Cardiac muscle cell (in vitro differentiated cells and primary cell): ENCODE data around the gene CMIP. TPM values are rescaled to one million over a fixed set of nuclear protein-coding genes. Genes with fewer than 3 reads are reported as not detected.

Experiments used
- DNase-seq, 2 donors: peaks; one replicate each; pipeline versions ENCODE4 v3.0.0 to v3.0.0-alpha.2; 2010 to 2017; ENCODE audit warnings: low read depth in 1 of 2, low spot score in 1 of 2
- H3K27ac ChIP-seq: fragments of 200-600 bp; sonication (generic); 2 replicates; pipeline ENCODE4 v1.5.1; 2016
- H3K27me3 ChIP-seq: fragments of 200-600 bp; sonication (generic); 2 replicates; pipeline ENCODE4 v1.6.0; 2016; ENCODE audit warnings: control low read depth
- H3K36me3 ChIP-seq: fragments of 200-600 bp; sonication (generic); 2 replicates; pipeline ENCODE4 v1.5.1; 2016; ENCODE audit warnings: control low read depth
- H3K4me1 ChIP-seq: fragments of 200-600 bp; sonication (generic); 2 replicates; pipeline ENCODE4 v1.8.1; 2017; ENCODE audit warnings: low read depth, mild to moderate bottlenecking, mixed run types
- H3K4me3 ChIP-seq: fragments of 200-600 bp; sonication (generic); 2 replicates; pipeline ENCODE4 v1.5.1; 2016; ENCODE audit warnings: mild to moderate bottlenecking
- H3K9me3 ChIP-seq: fragments of 200-600 bp; sonication (generic); 2 replicates; pipeline ENCODE4 v1.5.1; 2017; ENCODE audit warnings: low read depth, mild to moderate bottlenecking, control low read depth
- polyA plus RNA-seq: library from polyadenylated mRNA; unstranded; fragments of >200 nt; fragmentation: Nextera tagmentation; extraction: Ambion mirVana; gene quantifications from 2 replicates; pipeline ENCODE4 v1.2.1, GENCODE V29; 2016
- total RNA-seq: library from RNA; depleted of rRNA; stranded (reverse); fragments of >200 nt; gene quantifications from 2 replicates; pipeline ENCODE4 v1.2.3, GENCODE V29; 2016
- TF ChIP-seq, protein P1 (sequence below): IDR thresholded peaks from 2 replicates; pipeline ENCODE4 v1.5.1; 2012; ENCODE audit warnings: low read depth, mild to moderate bottlenecking, low read length

The CMIP gene
- total and polyA plus RNA-seq, 2 experiments from 2014 or later = 1.8 to 22.2 TPM

- H3K4me1 ChIP-seq = peaks cover 3% of the 10 kb centered on the region
- H3K9me3 ChIP-seq = no peaks in the 10 kb centered on the region
- H3K4me3 ChIP-seq = no peak overlapping the region
- DNase-seq = no peak
- no peaks in the 10 kb centered on the region for H3K27me3 ChIP-seq
- no peak overlapping the region for H3K27ac ChIP-seq
- TF ChIP-seq, protein P1, sequence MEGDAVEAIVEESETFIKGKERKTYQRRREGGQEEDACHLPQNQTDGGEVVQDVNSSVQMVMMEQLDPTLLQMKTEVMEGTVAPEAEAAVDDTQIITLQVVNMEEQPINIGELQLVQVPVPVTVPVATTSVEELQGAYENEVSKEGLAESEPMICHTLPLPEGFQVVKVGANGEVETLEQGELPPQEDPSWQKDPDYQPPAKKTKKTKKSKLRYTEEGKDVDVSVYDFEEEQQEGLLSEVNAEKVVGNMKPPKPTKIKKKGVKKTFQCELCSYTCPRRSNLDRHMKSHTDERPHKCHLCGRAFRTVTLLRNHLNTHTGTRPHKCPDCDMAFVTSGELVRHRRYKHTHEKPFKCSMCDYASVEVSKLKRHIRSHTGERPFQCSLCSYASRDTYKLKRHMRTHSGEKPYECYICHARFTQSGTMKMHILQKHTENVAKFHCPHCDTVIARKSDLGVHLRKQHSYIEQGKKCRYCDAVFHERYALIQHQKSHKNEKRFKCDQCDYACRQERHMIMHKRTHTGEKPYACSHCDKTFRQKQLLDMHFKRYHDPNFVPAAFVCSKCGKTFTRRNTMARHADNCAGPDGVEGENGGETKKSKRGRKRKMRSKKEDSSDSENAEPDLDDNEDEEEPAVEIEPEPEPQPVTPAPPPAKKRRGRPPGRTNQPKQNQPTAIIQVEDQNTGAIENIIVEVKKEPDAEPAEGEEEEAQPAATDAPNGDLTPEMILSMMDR = no peak
- H3K36me3 ChIP-seq = no peaks in the 10 kb centered on the region
Measured at GRCh38 chr16:81526199-81526598, 81.6 kb downstream of the CMIP start.

DNA sequence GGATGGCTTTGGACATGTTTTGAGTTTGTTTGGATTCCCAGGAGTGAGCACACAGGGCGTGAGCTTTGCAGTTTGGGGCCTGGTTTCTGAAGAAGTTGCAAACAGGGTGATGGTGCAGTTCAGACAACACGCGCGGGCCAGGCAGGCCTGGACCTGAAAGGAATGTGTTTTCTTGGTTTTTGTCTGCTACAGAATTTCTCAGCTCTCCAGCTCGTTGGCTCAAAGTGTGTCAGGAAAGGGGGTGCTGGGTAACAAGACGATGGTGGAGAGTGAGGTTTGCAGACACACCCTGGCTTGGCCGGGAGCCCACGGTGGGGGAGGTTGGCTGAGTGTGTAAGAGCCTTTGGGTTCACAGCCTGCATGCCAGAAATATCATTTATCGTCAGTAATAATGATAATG lies 82.3 kb downstream of the CMIP start:
- peak in 1 of 2 donors; percentile 76 for DNase-seq
- TF ChIP-seq, protein P1 = no peak
- Histone ChIP-seq H3K9me3 (no peaks in the 10 kb centered on the region), H3K36me3 (no peaks in the 10 kb centered on the region), H3K4me1 (peaks cover 3% of the 10 kb centered on the region), H3K4me3 (no peak overlapping the region), H3K27ac (no peak overlapping the region), H3K27me3 (no peaks in the 10 kb centered on the region)

GRCh38 chr16:81527477-81528178 lies 83.0 kb downstream of the CMIP start:
- no peaks in the 10 kb centered on the region for H3K36me3 ChIP-seq
- H3K9me3 ChIP-seq = no peaks in the 10 kb centered on the region
- H3K27me3 ChIP-seq = no peaks in the 10 kb centered on the region
- no peak overlapping the region for H3K27ac ChIP-seq
- no peak overlapping the region for H3K4me3 ChIP-seq
- H3K4me1 ChIP-seq = peaks cover 3% of the 10 kb centered on the region
- no peak for DNase-seq
- TF ChIP-seq, protein P1 = no peak

DNA sequence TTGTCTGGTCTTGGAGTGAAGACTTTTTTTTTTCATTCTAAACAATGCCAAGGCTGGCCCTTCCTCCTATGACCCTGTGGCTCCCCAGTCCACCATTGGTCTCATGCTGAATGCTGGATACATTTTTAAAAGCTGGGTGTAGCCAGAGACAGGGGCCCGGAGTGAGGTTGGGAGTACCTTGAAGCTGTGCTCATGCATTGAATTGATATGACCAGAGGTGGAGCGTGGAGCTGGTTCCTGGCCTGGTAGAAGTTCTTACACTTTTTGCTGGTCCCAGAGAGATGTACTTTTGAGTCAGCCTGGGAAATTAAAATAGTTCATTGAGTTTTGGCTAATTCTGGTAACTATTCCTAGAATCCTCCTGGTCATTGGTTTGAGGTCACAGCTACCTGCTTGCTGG lies 83.6 kb downstream of the CMIP start:
- Histone ChIP-seq H3K9me3 (no peaks in the 10 kb centered on the region), H3K4me3 (no peak overlapping the region), H3K27ac (no peak overlapping the region), H3K4me1 (peaks cover 3% of the 10 kb centered on the region), H3K36me3 (no peaks in the 10 kb centered on the region), H3K27me3 (no peaks in the 10 kb centered on the region)
- TF ChIP-seq, protein P1 = no peak
- no peak for DNase-seq

DNA sequence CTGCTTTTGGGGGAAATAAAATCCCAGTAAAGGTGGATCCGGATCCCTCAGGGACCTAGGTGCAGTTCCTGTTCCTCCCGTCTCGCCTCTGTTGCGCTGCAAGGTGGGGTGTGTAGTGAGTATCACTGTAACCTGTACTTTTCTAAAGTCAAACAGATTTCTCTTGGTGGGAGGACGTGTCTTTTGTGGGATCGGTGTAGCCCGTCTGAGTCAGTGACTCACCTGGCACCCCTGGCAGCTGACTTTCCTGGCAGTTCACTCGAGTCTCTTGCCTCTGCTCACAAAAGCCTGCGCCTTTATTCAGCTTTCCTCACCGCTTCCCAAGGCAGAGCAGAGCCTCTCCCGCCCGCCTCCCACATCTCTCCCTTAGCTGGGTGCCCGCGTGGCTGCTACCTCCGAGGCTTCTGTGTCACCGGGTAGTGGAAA lies 85.7 kb downstream of the CMIP start:
- TF ChIP-seq, protein P1 = no peak
- no peak for DNase-seq
- no peak overlapping the region for H3K27ac ChIP-seq
- no peaks in the 10 kb centered on the region for H3K36me3 ChIP-seq
- H3K9me3 ChIP-seq = no peaks in the 10 kb centered on the region
- peaks cover 3% of the 10 kb centered on the region for H3K4me1 ChIP-seq
- H3K4me3 ChIP-seq = no peak overlapping the region
- H3K27me3 ChIP-seq = no peaks in the 10 kb centered on the region

GRCh38 chr16:81530814-81531213 lies 86.2 kb downstream of the CMIP start:
- DNase-seq = no peak
- peaks cover 3% of the 10 kb centered on the region for H3K4me1 ChIP-seq
- no peaks in the 10 kb centered on the region for H3K9me3 ChIP-seq
- no peaks in the 10 kb centered on the region for H3K27me3 ChIP-seq
- H3K36me3 ChIP-seq = no peaks in the 10 kb centered on the region
- TF ChIP-seq, protein P1 = no peak
- peak overlapping the region; percentile 38 for H3K27ac ChIP-seq
- no peak overlapping the region for H3K4me3 ChIP-seq
